ENCODE data around the gene GNA12. TPM values are rescaled to one million over a fixed set of nuclear protein-coding genes. Genes with fewer than 3 reads are reported as not detected.

GNA12 gene
- total and polyA plus RNA-seq, 4 experiments from 2014 or later, result 4.4 to 16.6 (median 12.6) TPM

DNA sequence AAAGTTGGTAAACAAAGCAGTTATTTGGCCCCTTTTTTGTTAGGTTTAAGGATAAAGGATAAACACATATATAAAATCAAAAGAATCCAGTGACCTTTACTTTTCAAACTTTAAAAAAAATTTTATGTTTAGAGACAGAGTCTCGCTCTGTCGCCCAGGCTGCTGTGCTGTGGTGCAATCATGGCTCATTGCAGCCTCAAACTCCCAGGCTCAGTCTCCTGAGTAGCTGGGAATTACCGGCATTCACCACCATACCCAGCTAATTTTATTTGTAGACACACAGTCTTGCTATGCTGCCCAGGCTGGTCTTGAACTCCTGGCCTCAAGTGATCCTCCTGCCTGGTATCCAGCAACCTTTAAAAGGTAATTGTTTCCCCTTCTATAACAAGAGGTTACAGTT, 31.3 kb downstream of the GNA12 start:
- no peaks in the 10 kb centered on the region for H3K9me3 ChIP-seq (ENCODE audit: control insufficient read depth in 1 of 2, low read length in 2 of 2)
- no peak overlapping the region for H3K27ac ChIP-seq (ENCODE audit: low read depth, low read length)
- no peaks in the 10 kb centered on the region for H3K36me3 ChIP-seq (ENCODE audit: insufficient read depth, low read length)
- H3K4me3 ChIP-seq (ENCODE audit: low read length in 2 of 2), result no peak overlapping the region
- CTCF ChIA-PET (ENCODE audit: partially characterized antibody), result no interaction called here
- H3K36me3 Mint-ChIP-seq, result peaks cover 5 to 7% of the 10 kb centered on the region in 2 donors
- H3K4me1 Mint-ChIP-seq, result peaks cover 0 to 8% (median 8%) of the 10 kb centered on the region in 4 donors
- no peak overlapping the region for H3K27ac Mint-ChIP-seq
- H3K4me3 Mint-ChIP-seq, result no peak overlapping the region
- no peaks in the 10 kb centered on the region for H3K9me3 Mint-ChIP-seq
- DNase-seq, result no peak
- POLR2A ChIA-PET (ENCODE audit: partially characterized antibody), result no interaction called here
- H3K4me1 ChIP-seq (ENCODE audit: insufficient read depth, low read length), result no peaks in the 10 kb centered on the region
- no peaks in the 10 kb centered on the region for H3K27me3 ChIP-seq (ENCODE audit: insufficient read depth, low read length)
- intact Hi-C loops (cut with micrococcal nuclease), result no loop called here
- no peaks in the 10 kb centered on the region for H3K27me3 Mint-ChIP-seq

DNA sequence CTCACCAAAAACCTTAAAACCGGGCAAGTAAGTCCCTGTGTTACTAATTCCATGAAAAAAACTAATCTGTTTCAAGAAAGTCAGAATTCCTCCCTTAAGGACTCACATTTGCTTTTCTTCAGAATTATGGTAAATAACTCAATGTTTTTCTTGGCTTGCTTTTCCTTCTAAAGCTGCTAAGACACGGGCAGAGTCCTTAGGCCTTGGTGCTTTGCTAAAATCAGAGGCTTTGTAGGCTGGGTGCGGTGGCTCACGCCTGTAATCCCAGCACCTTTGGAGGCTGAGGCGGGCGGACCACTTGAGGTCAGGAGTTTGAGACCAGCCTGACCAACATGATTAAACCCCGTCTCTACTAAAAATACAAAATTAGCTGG, 32.0 kb downstream of the GNA12 start:
- Histone ChIP-seq H3K4me1 (ENCODE audit: insufficient read depth, low read length) (no peaks in the 10 kb centered on the region), H3K4me3 (ENCODE audit: low read length in 2 of 2) (no peak overlapping the region), H3K9me3 (ENCODE audit: control insufficient read depth in 1 of 2, low read length in 2 of 2) (no peaks in the 10 kb centered on the region), H3K27me3 (ENCODE audit: insufficient read depth, low read length) (no peaks in the 10 kb centered on the region), H3K27ac (ENCODE audit: low read depth, low read length) (no peak overlapping the region), H3K36me3 (ENCODE audit: insufficient read depth, low read length) (no peaks in the 10 kb centered on the region)
- CTCF ChIA-PET (ENCODE audit: partially characterized antibody), result no interaction called here
- Mint-ChIP-seq H3K4me3 (no peak overlapping the region), H3K4me1 (peaks cover 0 to 8% (median 7%) of the 10 kb centered on the region in 4 donors), H3K27me3 (no peaks in the 10 kb centered on the region), H3K9me3 (no peaks in the 10 kb centered on the region), H3K27ac (no peak overlapping the region), H3K36me3 (peaks cover 5 to 7% of the 10 kb centered on the region in 2 donors)
- intact Hi-C loops (cut with micrococcal nuclease), result no loop called here
- no peak for DNase-seq
- POLR2A ChIA-PET (ENCODE audit: partially characterized antibody), result no interaction called here

DNA sequence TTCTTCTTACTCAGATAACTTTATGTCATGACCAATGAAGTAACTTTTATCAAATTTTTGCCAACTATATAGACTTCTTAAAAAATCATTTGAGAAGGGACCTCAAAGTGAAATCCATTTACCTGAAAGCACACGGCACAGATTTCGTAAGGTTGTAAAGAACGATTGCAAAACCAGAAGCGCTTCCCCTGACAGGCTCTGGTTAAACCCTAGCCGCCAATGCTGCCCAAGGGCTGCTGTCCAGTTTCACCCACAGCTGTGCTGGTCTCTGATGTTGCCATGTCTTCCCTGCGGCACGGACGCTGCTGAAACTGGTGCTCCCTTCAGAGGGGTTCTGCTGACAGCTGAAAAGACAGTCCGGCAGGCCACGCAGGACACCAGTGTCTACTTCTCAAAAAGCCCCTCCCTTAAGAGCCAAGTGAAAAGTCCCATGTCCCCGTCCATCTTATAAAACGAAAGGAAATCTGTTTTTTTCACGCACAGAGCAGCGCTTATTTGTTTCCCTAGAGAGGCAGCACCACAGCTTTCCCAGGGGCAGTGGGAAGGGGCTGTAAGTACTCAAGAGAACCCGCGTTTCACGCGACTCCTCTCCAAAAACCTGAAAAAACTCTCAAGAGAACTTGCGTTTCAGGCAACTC, 32.5 kb downstream of the GNA12 start:
- H3K27ac Mint-ChIP-seq, result no peak overlapping the region
- POLR2A ChIA-PET (ENCODE audit: partially characterized antibody), result no interaction called here

DNA sequence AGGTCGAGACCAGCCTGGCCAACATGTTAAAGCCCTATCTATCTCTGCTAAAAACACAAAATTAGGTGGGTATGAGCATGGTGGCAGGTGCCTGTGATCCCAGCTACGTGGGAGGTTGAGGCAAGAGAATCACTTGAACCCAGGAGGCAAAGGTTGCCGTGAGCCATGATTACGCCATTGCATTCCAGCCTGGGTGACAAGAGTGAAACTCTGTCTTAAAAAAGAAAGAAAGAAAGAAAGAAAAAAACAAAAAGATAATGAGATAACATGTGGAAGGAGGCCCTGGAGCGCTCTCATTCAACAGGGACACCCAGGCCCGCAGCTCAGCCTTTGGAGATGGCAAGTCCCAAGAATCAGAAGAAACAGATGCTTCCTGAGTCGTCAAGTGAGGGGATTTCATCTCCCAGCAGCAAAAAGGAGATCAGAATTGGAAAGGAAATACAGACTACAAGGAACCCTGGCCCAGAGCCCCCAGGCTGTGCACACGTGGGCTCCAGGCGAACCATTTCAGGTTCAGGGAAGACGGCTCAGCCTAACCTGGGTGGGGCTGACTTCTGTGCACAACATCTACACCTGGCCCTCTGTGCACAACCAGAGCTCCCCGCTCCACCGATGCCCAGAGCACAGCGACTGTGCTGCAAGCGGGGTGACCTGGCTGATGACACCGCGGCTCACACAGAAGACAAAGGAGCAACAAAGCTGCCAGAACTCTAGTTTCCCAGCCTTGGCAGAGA, 33.3 kb downstream of the GNA12 start:
- POLR2A ChIA-PET (ENCODE audit: partially characterized antibody), result no interaction called here
- Histone ChIP-seq H3K9me3 (ENCODE audit: control insufficient read depth in 1 of 2, low read length in 2 of 2) (no peaks in the 10 kb centered on the region), H3K4me1 (ENCODE audit: insufficient read depth, low read length) (no peaks in the 10 kb centered on the region), H3K27me3 (ENCODE audit: insufficient read depth, low read length) (no peaks in the 10 kb centered on the region), H3K4me3 (ENCODE audit: low read length in 2 of 2) (no peak overlapping the region), H3K36me3 (ENCODE audit: insufficient read depth, low read length) (no peaks in the 10 kb centered on the region), H3K27ac (ENCODE audit: low read depth, low read length) (no peak overlapping the region)
- H3K27me3 Mint-ChIP-seq, result no peaks in the 10 kb centered on the region
- peaks cover 0 to 8% (median 6%) of the 10 kb centered on the region in 4 donors for H3K4me1 Mint-ChIP-seq
- H3K9me3 Mint-ChIP-seq, result no peaks in the 10 kb centered on the region
- DNase-seq, result no peak
- CTCF ChIA-PET (ENCODE audit: partially characterized antibody), result no interaction called here
- no peak overlapping the region for H3K4me3 Mint-ChIP-seq
- intact Hi-C loops (cut with micrococcal nuclease), result no loop called here
- peaks cover 5 to 7% of the 10 kb centered on the region in 2 donors for H3K36me3 Mint-ChIP-seq
- peak overlapping the region in 2 of 7 donors; percentile 23 to 64 for H3K27ac Mint-ChIP-seq

More for the DNA sequence above, 32.5 kb downstream of the GNA12 start:
- no peak overlapping the region for H3K27ac ChIP-seq (ENCODE audit: low read depth, low read length)
- peak overlapping the region in 1 of 8 donors; percentile 52 for H3K4me3 Mint-ChIP-seq
- no peak overlapping the region for H3K4me3 ChIP-seq (ENCODE audit: low read length in 2 of 2)
- H3K4me1 Mint-ChIP-seq, result peaks cover 0 to 8% (median 6%) of the 10 kb centered on the region in 4 donors
- no peaks in the 10 kb centered on the region for H3K9me3 Mint-ChIP-seq
- no peaks in the 10 kb centered on the region for H3K9me3 ChIP-seq (ENCODE audit: control insufficient read depth in 1 of 2, low read length in 2 of 2)
- intact Hi-C loops (cut with micrococcal nuclease), result no loop called here
- no peak for DNase-seq
- CTCF ChIA-PET (ENCODE audit: partially characterized antibody), result no interaction called here
- no peaks in the 10 kb centered on the region for H3K36me3 ChIP-seq (ENCODE audit: insufficient read depth, low read length)
- peaks cover 5 to 7% of the 10 kb centered on the region in 2 donors for H3K36me3 Mint-ChIP-seq
- no peaks in the 10 kb centered on the region for H3K27me3 Mint-ChIP-seq
- H3K27me3 ChIP-seq (ENCODE audit: insufficient read depth, low read length), result no peaks in the 10 kb centered on the region
- H3K4me1 ChIP-seq (ENCODE audit: insufficient read depth, low read length), result no peaks in the 10 kb centered on the region

DNA sequence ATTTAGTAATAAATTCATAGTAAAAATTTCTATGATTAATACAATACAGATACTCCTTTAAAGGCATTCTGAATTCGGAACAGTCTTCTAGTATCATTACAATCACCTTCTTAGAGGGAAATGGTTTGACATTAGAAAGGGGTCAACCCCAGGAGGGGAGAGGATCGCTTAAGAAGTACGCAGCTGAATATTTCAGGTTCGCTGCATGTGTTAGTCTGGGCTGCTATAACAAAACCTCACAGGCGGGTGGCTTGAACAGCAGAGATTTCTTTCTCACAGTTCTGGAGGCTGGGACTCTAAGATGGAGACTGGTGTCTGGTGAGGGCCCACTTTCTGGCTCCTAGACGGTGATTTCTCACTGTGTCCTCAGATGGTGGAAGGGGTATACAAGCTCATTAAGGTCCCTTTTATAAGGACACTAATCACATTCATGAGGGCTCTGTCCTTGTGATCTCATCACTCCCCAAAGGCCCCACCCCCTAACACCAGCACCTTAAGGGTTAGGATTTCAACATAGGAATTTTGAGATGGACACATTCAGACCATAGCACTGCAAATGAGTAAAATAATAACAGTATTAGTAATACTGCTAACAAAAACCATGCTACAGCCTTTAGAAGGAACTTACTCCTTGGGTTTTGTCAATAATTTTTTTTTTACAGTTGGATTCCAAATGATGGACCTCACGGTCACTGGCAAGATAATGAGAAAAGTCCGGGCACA, 34.0 kb downstream of the GNA12 start:
- no peak overlapping the region for H3K4me3 ChIP-seq (ENCODE audit: low read length in 2 of 2)
- H3K27ac ChIP-seq (ENCODE audit: low read depth, low read length), result no peak overlapping the region
- intact Hi-C loops (cut with micrococcal nuclease), result no loop called here
- Mint-ChIP-seq H3K4me1 (peaks cover 0 to 8% (median 4%) of the 10 kb centered on the region in 4 donors), H3K9me3 (no peaks in the 10 kb centered on the region), H3K27me3 (no peaks in the 10 kb centered on the region), H3K4me3 (no peak overlapping the region), H3K27ac (no peak overlapping the region), H3K36me3 (peaks cover 5 to 7% of the 10 kb centered on the region in 2 donors)
- no peaks in the 10 kb centered on the region for H3K36me3 ChIP-seq (ENCODE audit: insufficient read depth, low read length)
- ChIA-PET POLR2A (ENCODE audit: partially characterized antibody) (no interaction called here), CTCF (ENCODE audit: partially characterized antibody) (no interaction called here)
- no peaks in the 10 kb centered on the region for H3K27me3 ChIP-seq (ENCODE audit: insufficient read depth, low read length)
- H3K4me1 ChIP-seq (ENCODE audit: insufficient read depth, low read length), result no peaks in the 10 kb centered on the region
- no peak for DNase-seq
- H3K9me3 ChIP-seq (ENCODE audit: control insufficient read depth in 1 of 2, low read length in 2 of 2), result no peaks in the 10 kb centered on the region

DNA sequence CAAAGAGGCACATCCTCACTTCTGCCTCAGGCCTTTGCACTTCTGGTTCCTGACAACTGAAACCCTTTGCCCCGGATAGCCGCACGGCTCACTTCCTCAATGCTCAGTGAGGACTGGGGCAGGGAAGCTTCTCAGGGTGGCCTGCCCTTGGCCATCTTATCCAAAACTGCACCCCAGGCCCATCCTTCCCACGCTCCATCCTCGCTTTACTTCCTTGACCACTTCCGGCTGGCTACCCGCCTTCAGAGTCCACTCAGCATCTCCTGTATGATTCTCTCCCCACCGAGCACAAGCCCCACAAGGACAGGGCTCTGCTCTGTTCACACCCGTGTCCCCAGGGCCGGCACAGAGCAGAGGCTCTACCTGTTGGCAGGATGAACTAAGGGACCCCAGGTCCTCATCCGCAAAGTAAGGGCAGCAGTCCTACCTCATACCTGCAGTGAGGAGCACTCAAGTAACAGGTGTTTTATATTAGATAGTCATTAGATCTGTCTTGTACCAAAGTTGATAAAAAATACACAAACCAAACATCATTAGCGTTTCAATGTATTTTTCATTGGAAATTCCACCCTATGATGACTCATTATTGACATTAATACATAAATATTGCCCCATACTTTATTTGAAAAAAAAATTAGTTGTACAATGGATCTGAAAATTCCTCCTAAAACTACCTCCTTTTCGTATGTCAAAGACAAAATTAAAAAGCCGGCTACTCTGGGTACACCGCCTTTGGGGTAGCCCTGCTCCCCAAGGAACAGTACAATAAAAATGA, 35.0 kb downstream of the GNA12 start:
- H3K27me3 ChIP-seq (ENCODE audit: insufficient read depth, low read length), result no peaks in the 10 kb centered on the region
- H3K36me3 Mint-ChIP-seq, result peaks cover 5% of the 10 kb centered on the region in 2 donors
- no peak overlapping the region for H3K27ac ChIP-seq (ENCODE audit: low read depth, low read length)
- H3K27ac Mint-ChIP-seq, result peak overlapping the region in 1 of 7 donors; percentile 77
- ChIA-PET POLR2A (ENCODE audit: partially characterized antibody) (no interaction called here), CTCF (ENCODE audit: partially characterized antibody) (no interaction called here)
- peaks cover 2 to 13% (median 5%) of the 10 kb centered on the region in 4 donors for H3K4me1 Mint-ChIP-seq
- H3K9me3 Mint-ChIP-seq, result no peaks in the 10 kb centered on the region
- intact Hi-C loops (cut with micrococcal nuclease), result no loop called here
- no peak overlapping the region for H3K4me3 ChIP-seq (ENCODE audit: low read length in 2 of 2)
- no peaks in the 10 kb centered on the region for H3K9me3 ChIP-seq (ENCODE audit: control insufficient read depth in 1 of 2, low read length in 2 of 2)
- no peak for DNase-seq
- H3K36me3 ChIP-seq (ENCODE audit: insufficient read depth, low read length), result no peaks in the 10 kb centered on the region
- no peak overlapping the region for H3K4me3 Mint-ChIP-seq
- H3K27me3 Mint-ChIP-seq, result no peaks in the 10 kb centered on the region
- no peaks in the 10 kb centered on the region for H3K4me1 ChIP-seq (ENCODE audit: insufficient read depth, low read length)
